ENCODE results near the gene B3GALT5. TPM values are rescaled to one million over a fixed set of nuclear protein-coding genes. Genes with fewer than 3 reads are reported as not detected.

B3GALT5 gene
- total RNA-seq, 1 experiment from 2014 or later, result 0.09 TPM

- no peaks in the 10 kb centered on the region for H3K9me3 ChIP-seq (ENCODE audit: insufficient read depth, low read depth)
- H2AFZ ChIP-seq, result no peak overlapping the region
- no peaks in the 10 kb centered on the region for H3K4me1 ChIP-seq (replicated peaks; ENCODE audit: insufficient read depth)
- H3K36me3 ChIP-seq (ENCODE audit: low read depth), result no peaks in the 10 kb centered on the region
- no peak overlapping the region for H3K4me2 ChIP-seq
- ChIA-PET CTCF (interaction anchor here (0.5 kb wide), 1 partner anchor 1488 kb away, joined by 3 read pairs; no protein-coding TSS in a partner anchor), POLR2A (ENCODE audit: unreplicated experiment) (no interaction called here)
- peaks cover 44% of the 10 kb centered on the region for H3K27me3 ChIP-seq (ENCODE audit: insufficient read depth, low read depth)
- no peaks in the 10 kb centered on the region for H4K20me1 ChIP-seq (ENCODE audit: insufficient read depth)
- no peak for TF ChIP-seq EZH2 (IDR thresholded peaks at IDR 0.05; ENCODE audit: low read depth)
- TF ChIP-seq CTCF (conservative IDR thresholded peaks at IDR 0.05), result no peak
- no peak for DNase-seq
- no peaks in the 10 kb centered on the region for H3F3A ChIP-seq (ENCODE audit: insufficient read depth, low read depth)
- no peak overlapping the region for H3K27ac ChIP-seq
- intact Hi-C loops (cut with micrococcal nuclease; ENCODE audit: unreplicated experiment), result no loop called here
- no peaks in the 10 kb centered on the region for H3K79me2 ChIP-seq (ENCODE audit: low read depth)
- H3K9me2 ChIP-seq (ENCODE audit: insufficient read depth), result no peaks in the 10 kb centered on the region
- no TSS peak for BruUV-seq (replicated peaks)
- H3K4me3 ChIP-seq, result no peak overlapping the region
These were observed 32.6 kb downstream of the B3GALT5 start for GRCh38 chr21:39645331-39645730.

GRCh38 chr21:39647476-39647875 lies 34.7 kb downstream of the B3GALT5 start:
- POLR2A ChIA-PET (ENCODE audit: unreplicated experiment), result no interaction called here
- no peaks in the 10 kb centered on the region for H3K36me3 ChIP-seq (ENCODE audit: low read depth)
- TF ChIP-seq EZH2 (IDR thresholded peaks at IDR 0.05; ENCODE audit: low read depth), result no peak
- no peak for TF ChIP-seq CTCF (conservative IDR thresholded peaks at IDR 0.05)
- H3K4me2 ChIP-seq, result no peak overlapping the region
- BruUV-seq (replicated peaks), result no TSS peak
- H3K9me3 ChIP-seq (ENCODE audit: insufficient read depth, low read depth), result no peaks in the 10 kb centered on the region
- H3K27me3 ChIP-seq (ENCODE audit: insufficient read depth, low read depth), result peaks cover 42% of the 10 kb centered on the region
- no peaks in the 10 kb centered on the region for H3K79me2 ChIP-seq (ENCODE audit: low read depth)
- no peak overlapping the region for H3K27ac ChIP-seq
- CTCF ChIA-PET, result no interaction called here
- H3K9me2 ChIP-seq (ENCODE audit: insufficient read depth), result no peaks in the 10 kb centered on the region
- no peak overlapping the region for H2AFZ ChIP-seq
- no peak for DNase-seq
- no peak overlapping the region for H3K4me3 ChIP-seq
- no peaks in the 10 kb centered on the region for H3F3A ChIP-seq (ENCODE audit: insufficient read depth, low read depth)
- no peaks in the 10 kb centered on the region for H3K4me1 ChIP-seq (replicated peaks; ENCODE audit: insufficient read depth)
- H4K20me1 ChIP-seq (ENCODE audit: insufficient read depth), result no peaks in the 10 kb centered on the region
- intact Hi-C loops (cut with micrococcal nuclease; ENCODE audit: unreplicated experiment), result no loop called here

- Histone ChIP-seq H3K27me3 (ENCODE audit: insufficient read depth, low read depth) (peaks cover 32% of the 10 kb centered on the region), H3K4me2 (no peak overlapping the region), H3K4me3 (no peak overlapping the region), H3K36me3 (ENCODE audit: low read depth) (no peaks in the 10 kb centered on the region), H2AFZ (no peak overlapping the region), H3K4me1 (replicated peaks; ENCODE audit: insufficient read depth) (no peaks in the 10 kb centered on the region), H3K9me3 (ENCODE audit: insufficient read depth, low read depth) (no peaks in the 10 kb centered on the region), H3K9me2 (ENCODE audit: insufficient read depth) (no peaks in the 10 kb centered on the region), H3F3A (ENCODE audit: insufficient read depth, low read depth) (no peaks in the 10 kb centered on the region), H3K27ac (no peak overlapping the region), H3K79me2 (ENCODE audit: low read depth) (no peaks in the 10 kb centered on the region), H4K20me1 (ENCODE audit: insufficient read depth) (no peaks in the 10 kb centered on the region)
- no peak for TF ChIP-seq EZH2 (IDR thresholded peaks at IDR 0.05; ENCODE audit: low read depth)
- TF ChIP-seq CTCF (conservative IDR thresholded peaks at IDR 0.05), result no peak
- intact Hi-C loops (cut with micrococcal nuclease; ENCODE audit: unreplicated experiment), result no loop called here
- ChIA-PET CTCF (no interaction called here), POLR2A (ENCODE audit: unreplicated experiment) (no interaction called here)
- no TSS peak for BruUV-seq (replicated peaks)
- no peak for DNase-seq
These were observed 36.1 kb downstream of the B3GALT5 start for GRCh38 chr21:39648879-39649278.

Measured in PC-9 (cell line).